ENCODE measurements around the gene CPN2. TPM values are rescaled to one million over a fixed set of nuclear protein-coding genes. Genes with fewer than 3 reads are reported as not detected.

Gene CPN2
- total RNA-seq, 2 donors from 2014 or later, result not detected

GRCh38 chr3:194320744-194321243 lies 30.3 kb downstream of the CPN2 start:
- Mint-ChIP-seq H3K27me3 (ENCODE audit: low read depth) (peaks cover 30% of the 10 kb centered on the region), H3K9me3 (peaks cover 4 to 8% of the 10 kb centered on the region in 2 donors), H3K4me1 (ENCODE audit: low read depth) (peaks cover 19% of the 10 kb centered on the region), H3K27ac (no peak overlapping the region), H3K36me3 (ENCODE audit: insufficient read depth in 2 of 2) (peaks cover 5% of the 10 kb centered on the region in 2 donors), H3K4me3 (no peak overlapping the region)
- DNase-seq (no peak), ATAC-seq (replicated peaks in 1 of 2) (no peak)

- no peak overlapping the region for H3K4me3 Mint-ChIP-seq
- ATAC-seq (replicated peaks in 1 of 2), result no peak
- H3K27ac Mint-ChIP-seq, result no peak overlapping the region
- H3K4me1 Mint-ChIP-seq (ENCODE audit: low read depth), result peaks cover 22% of the 10 kb centered on the region
- peaks cover 4 to 8% of the 10 kb centered on the region in 2 donors for H3K9me3 Mint-ChIP-seq
- peaks cover 34% of the 10 kb centered on the region for H3K27me3 Mint-ChIP-seq (ENCODE audit: low read depth)
- peaks cover 5% of the 10 kb centered on the region in 2 donors for H3K36me3 Mint-ChIP-seq (ENCODE audit: insufficient read depth in 2 of 2)
- DNase-seq, result no peak
Observed at GRCh38 chr3:194320100-194320499, 31.0 kb downstream of the CPN2 start.

GRCh38 chr3:194318511-194319161 lies 32.5 kb downstream of the CPN2 start:
- H3K4me1 Mint-ChIP-seq (ENCODE audit: low read depth), result peaks cover 25% of the 10 kb centered on the region
- H3K4me3 Mint-ChIP-seq, result no peak overlapping the region
- no peak for DNase-seq
- peaks cover 47% of the 10 kb centered on the region for H3K27me3 Mint-ChIP-seq (ENCODE audit: low read depth)
- peaks cover 4 to 8% of the 10 kb centered on the region in 2 donors for H3K9me3 Mint-ChIP-seq
- peaks cover 5% of the 10 kb centered on the region in 2 donors for H3K36me3 Mint-ChIP-seq (ENCODE audit: insufficient read depth in 2 of 2)
- H3K27ac Mint-ChIP-seq, result no peak overlapping the region
- ATAC-seq (replicated peaks in 1 of 2), result no peak

- peak overlapping the region in 1 of 2 donors; percentile 49 for H3K4me3 Mint-ChIP-seq
Observed at GRCh38 chr3:194316918-194317317, 34.2 kb downstream of the CPN2 start.

GRCh38 chr3:194315965-194316361 lies 35.2 kb downstream of the CPN2 start:
- Mint-ChIP-seq H3K4me1 (ENCODE audit: low read depth) (peaks cover 16% of the 10 kb centered on the region), H3K4me3 (peak overlapping the region; percentile 75 to 82), H3K9me3 (peaks cover 4 to 8% of the 10 kb centered on the region in 2 donors), H3K27ac (no peak overlapping the region), H3K27me3 (ENCODE audit: low read depth) (peaks cover 71% of the 10 kb centered on the region), H3K36me3 (ENCODE audit: insufficient read depth in 2 of 2) (peaks cover 4 to 5% of the 10 kb centered on the region in 2 donors)
- ATAC-seq (replicated peaks in 1 of 2) (peak; percentile 49 to 58), DNase-seq (no peak)

More at GRCh38 chr3:194316918-194317317, 34.2 kb downstream of the CPN2 start:
- Mint-ChIP-seq H3K4me1 (ENCODE audit: low read depth) (peaks cover 16% of the 10 kb centered on the region), H3K27ac (no peak overlapping the region), H3K9me3 (peaks cover 4 to 8% of the 10 kb centered on the region in 2 donors), H3K36me3 (ENCODE audit: insufficient read depth in 2 of 2) (peaks cover 5% of the 10 kb centered on the region in 2 donors), H3K27me3 (ENCODE audit: low read depth) (peaks cover 63% of the 10 kb centered on the region)
- DNase-seq, result no peak
- ATAC-seq (replicated peaks in 1 of 2), result no peak

GRCh38 chr3:194315088-194315964 lies 35.8 kb downstream of the CPN2 start:
- Mint-ChIP-seq H3K27me3 (ENCODE audit: low read depth) (peaks cover 74% of the 10 kb centered on the region), H3K4me3 (peak overlapping the region; percentile 75 to 82), H3K36me3 (ENCODE audit: insufficient read depth in 2 of 2) (peaks cover 4 to 5% of the 10 kb centered on the region in 2 donors), H3K27ac (no peak overlapping the region), H3K4me1 (ENCODE audit: low read depth) (peaks cover 16% of the 10 kb centered on the region), H3K9me3 (peaks cover 4 to 8% of the 10 kb centered on the region in 2 donors)
- DNase-seq (peak; percentile 85 to 91), ATAC-seq (replicated peaks in 1 of 2) (peak; percentile 89 to 92)

GRCh38 chr3:194314388-194315068 lies 36.6 kb downstream of the CPN2 start:
- peak overlapping the region; percentile 75 to 82 for H3K4me3 Mint-ChIP-seq
- ATAC-seq (replicated peaks in 1 of 2), result no peak
- H3K4me1 Mint-ChIP-seq (ENCODE audit: low read depth), result peaks cover 16% of the 10 kb centered on the region
- no peak for DNase-seq
- H3K36me3 Mint-ChIP-seq (ENCODE audit: insufficient read depth in 2 of 2), result peaks cover 4 to 5% of the 10 kb centered on the region in 2 donors
- peaks cover 70% of the 10 kb centered on the region for H3K27me3 Mint-ChIP-seq (ENCODE audit: low read depth)
- H3K27ac Mint-ChIP-seq, result no peak overlapping the region
- peaks cover 4 to 7% of the 10 kb centered on the region in 2 donors for H3K9me3 Mint-ChIP-seq

- ATAC-seq (replicated peaks in 1 of 2) (no peak), DNase-seq (no peak)
- peaks cover 21% of the 10 kb centered on the region for H3K4me1 Mint-ChIP-seq (ENCODE audit: low read depth)
- peaks cover 0 to 2% of the 10 kb centered on the region in 2 donors for H3K9me3 Mint-ChIP-seq
- no peak overlapping the region for H3K27ac Mint-ChIP-seq
- no peaks in the 10 kb centered on the region for H3K36me3 Mint-ChIP-seq (ENCODE audit: insufficient read depth in 2 of 2)
- H3K27me3 Mint-ChIP-seq (ENCODE audit: low read depth), result peaks cover 65% of the 10 kb centered on the region
- H3K4me3 Mint-ChIP-seq, result no peak overlapping the region
Observed at GRCh38 chr3:194313560-194314387, 37.4 kb downstream of the CPN2 start.

- Mint-ChIP-seq H3K4me3 (peak overlapping the region in 1 of 2 donors; percentile 9), H3K27me3 (ENCODE audit: low read depth) (peaks cover 66% of the 10 kb centered on the region), H3K4me1 (ENCODE audit: low read depth) (peaks cover 29% of the 10 kb centered on the region), H3K27ac (no peak overlapping the region), H3K9me3 (no peaks in the 10 kb centered on the region), H3K36me3 (ENCODE audit: insufficient read depth in 2 of 2) (no peaks in the 10 kb centered on the region)
- ATAC-seq (replicated peaks in 1 of 2) (no peak), DNase-seq (no peak)
Observed at GRCh38 chr3:194312743-194313281, 38.3 kb downstream of the CPN2 start.

GRCh38 chr3:194312186-194312742 lies 38.9 kb downstream of the CPN2 start:
- Mint-ChIP-seq H3K27me3 (ENCODE audit: low read depth) (peaks cover 60% of the 10 kb centered on the region), H3K36me3 (ENCODE audit: insufficient read depth in 2 of 2) (no peaks in the 10 kb centered on the region), H3K27ac (no peak overlapping the region), H3K4me1 (ENCODE audit: low read depth) (peaks cover 34% of the 10 kb centered on the region), H3K4me3 (peak overlapping the region in 1 of 2 donors; percentile 9), H3K9me3 (no peaks in the 10 kb centered on the region)
- DNase-seq (no peak), ATAC-seq (replicated peaks in 1 of 2) (no peak)

GRCh38 chr3:194311000-194311399 lies 40.1 kb downstream of the CPN2 start:
- Mint-ChIP-seq H3K9me3 (no peaks in the 10 kb centered on the region), H3K36me3 (ENCODE audit: insufficient read depth in 2 of 2) (no peaks in the 10 kb centered on the region), H3K4me1 (ENCODE audit: low read depth) (peaks cover 39% of the 10 kb centered on the region), H3K27me3 (ENCODE audit: low read depth) (peaks cover 51% of the 10 kb centered on the region), H3K4me3 (no peak overlapping the region), H3K27ac (no peak overlapping the region)
- DNase-seq (no peak), ATAC-seq (replicated peaks in 1 of 2) (no peak)
